GM12878 (cell line): ENCODE data around the gene ARSD. TPM values are rescaled to one million over a fixed set of nuclear protein-coding genes. Genes with fewer than 3 reads are reported as not detected.

Experiments used
- ATAC-seq: fragments of 200-7000 bp; cut with Tn5 transposase; 3 replicates; pipeline ENCODE4 v1.9.1; 2020; ENCODE audit warnings: mild to moderate bottlenecking, moderate library complexity
- BruUV-seq: library from RNA; stranded (reverse); fragments of 400-500 nt; replicated peaks from 2 replicates; lab custom pipeline; 2021; lab: Mats Ljungman, UMichigan
- CTCF ChIA-PET: fragments of 300-600 bp; sonication (Branson Sonifier 250); formaldehyde crosslinking; extraction: SDS; loops from one replicate; lab custom pipeline; 2021; ENCODE audit warnings: inconsistent platforms; lab: Yijun Ruan, JAX
- POLR2A ChIA-PET: fragments of 350-600 bp; formaldehyde crosslinking; extraction: SDS; loops from one replicate; lab custom pipeline; 2021; ENCODE audit warnings: inconsistent platforms; lab: Charles Lee
- RAD21 ChIA-PET: fragments of 300-600 bp; sonication (Branson Sonifier 250); formaldehyde crosslinking; loops from one replicate; lab custom pipeline; 2023; ENCODE audit warnings: antibody characterized with exemption; ENCODE audit not compliant: unreplicated experiment; lab: Charles Lee
- SMC1A ChIA-PET: fragments of 300-600 bp; sonication (Branson Sonifier 250); formaldehyde crosslinking; loops from one replicate; lab custom pipeline; 2023; ENCODE audit not compliant: unreplicated experiment, uncharacterized antibody; lab: Charles Lee
- DNase-seq: peaks from one replicate; pipeline ENCODE4 v3.0.0-alpha.2; 2011; ENCODE audit warnings: low read depth, low spot score
- FAIRE-seq: peaks from 3 replicates; lab custom pipeline; 2011; peaks lifted over from hg19 to GRCh38; lab: Jason Lieb, UNC
- H2AFZ ChIP-seq: 2 replicates; pipeline ENCODE4 v1.6.0; 2011; ENCODE audit warnings: low read depth, low read length, control low read depth; ENCODE audit not compliant: control insufficient read depth
- H3K27ac ChIP-seq: 2 replicates; pipeline ENCODE4 v1.5.1; 2011; ENCODE audit warnings: control low read depth; ENCODE audit not compliant: control insufficient read depth, insufficient read depth
- H3K27me3 ChIP-seq, 2 experiments: replicated peaks in 1 of 2; 2 replicates each; pipeline versions ENCODE4 v1.6.0 to v1.6.1; 2011; ENCODE audit warnings: low read length in 1 of 2; ENCODE audit not compliant: control insufficient read depth in 2 of 2, insufficient read depth in 2 of 2
- H3K36me3 ChIP-seq, 2 experiments: 2 replicates each; pipeline ENCODE4 v1.5.1; 2011; ENCODE audit warnings: low read length in 1 of 2; ENCODE audit not compliant: control insufficient read depth in 2 of 2, insufficient read depth in 2 of 2
- H3K4me1 ChIP-seq: 2 replicates; pipeline ENCODE4 v1.6.1; 2011; ENCODE audit warnings: mild to moderate bottlenecking, low read length, moderate library complexity, mixed read lengths; ENCODE audit not compliant: control insufficient read depth, insufficient read depth
- H3K4me2 ChIP-seq: 2 replicates; pipeline ENCODE4 v1.6.0; 2011; ENCODE audit warnings: control low read depth; ENCODE audit not compliant: control insufficient read depth, insufficient read depth
- H3K4me3 ChIP-seq: fragments of 200-600 bp; sonication (generic); 2 replicates; pipeline ENCODE4 v1.5.1; 2016
- H3K79me2 ChIP-seq: 2 replicates; pipeline ENCODE4 v1.6.0; 2011; ENCODE audit warnings: low read length; ENCODE audit not compliant: control insufficient read depth, insufficient read depth
- H3K9ac ChIP-seq: 2 replicates; pipeline ENCODE4 v1.8.0; 2011; ENCODE audit warnings: low read length, control low read depth, mixed read lengths; ENCODE audit not compliant: control insufficient read depth, insufficient read depth
- H3K9me3 ChIP-seq: replicated peaks from 3 replicates; pipeline ENCODE4 v1.5.1; 2011; ENCODE audit warnings: mild to moderate bottlenecking, low read length; ENCODE audit not compliant: control insufficient read depth, insufficient read depth
- H4K20me1 ChIP-seq: 2 replicates; pipeline ENCODE4 v1.6.0; 2011; ENCODE audit not compliant: control insufficient read depth, insufficient read depth
- BMI1 ChIP-seq: fragments of 450-650 bp; IDR thresholded peaks from 2 replicates; pipeline ENCODE4 v1.6.1; 2016; ENCODE audit warnings: mild to moderate bottlenecking, moderate library complexity, borderline replicate concordance
- SREBF1 ChIP-seq: IDR thresholded peaks from 2 replicates; pipeline ENCODE4 v1.6.1; 2012; ENCODE audit warnings: mild to moderate bottlenecking, low read length
- TBL1XR1 ChIP-seq: IDR thresholded peaks from 2 replicates; pipeline ENCODE4 v1.6.1; 2012; ENCODE audit warnings: low read depth, low read length, improper control_type of control experiment
- ZNF592 ChIP-seq: fragments of 450-650 bp; IDR thresholded peaks from 2 replicates; pipeline ENCODE4 v1.6.1; 2017; ENCODE audit warnings: mild to moderate bottlenecking, moderate library complexity
- ZNF622 ChIP-seq: fragments of 450-650 bp; IDR thresholded peaks from 2 replicates; pipeline ENCODE4 v1.6.1; 2017; ENCODE audit warnings: mild to moderate bottlenecking, inconsistent platforms
- WGBS: methylation state at CpG from one replicate; pipeline ENCODE4 v1.1.6; 2016; ENCODE audit warnings: low lambda C conversion rate; ENCODE audit not compliant: insufficient replicate concordance, insufficient coverage; ENCODE audit errors: missing lambda C conversion rate; 5-methylcytosine and 5-hydroxymethylcytosine counted together
- in situ Hi-C: fragments of 300-500 bp; cut with MboI; formaldehyde crosslinking; loops from 9 replicates; pipeline ENCODE4 v1.14.3; 2018; ENCODE audit warnings: mixed read lengths
- intact Hi-C: fragments of 100-400 bp; cut with micrococcal nuclease; formaldehyde crosslinking; loops from one replicate; pipeline ENCODE4 v1.14.2; 2022; ENCODE audit not compliant: unreplicated experiment
- polyA plus RNA-seq, 11 experiments: library from polyadenylated mRNA; depleted of rRNA in 4 of 11; unstranded in 6 of 11; stranded (reverse) in 5 of 11; fragments of >200 nt; fragmentation: Nextera tagmentation in 4 of 11; fragmentation: Illumina TruSeq in 1 of 11; extraction: Ambion mirVana in 4 of 11; extraction: Trizol in 1 of 11; gene quantifications; 1 replicate in 1 of 11; 2 replicates in 10 of 11; pipeline versions ENCODE4 v1.2.1 to v1.2.3, GENCODE V29; 2011 to 2016; ENCODE audit warnings: inconsistent platforms in 2 of 11, missing spikeins in 2 of 11, low read depth in 1 of 11
- total RNA-seq, 4 experiments: library from RNA; depleted of rRNA in 3 of 4; stranded (reverse); fragments of >200 nt in 3 of 4; fragmentation: Illumina TruSeq in 1 of 4; extraction: Trizol in 1 of 4; gene quantifications; 2 replicates each; pipeline versions ENCODE4 v1.2.1 to v1.2.3, GENCODE V29; 2013 to 2021

The ARSD gene
- total and polyA plus RNA-seq, 10 of the 15 experiments (the other 5 are each of a cell fraction or from before 2014, with no cell fraction given), result 0.05 to 1.5 (median 0.43) TPM

- intact Hi-C loops (no loop called here), in situ Hi-C loops (no loop called here)
- Histone ChIP-seq H2AFZ (no peak overlapping the region), H3K9me3 (no peaks in the 10 kb centered on the region; the same call in 2 of the 3 replicates), H3K79me2 (no peaks in the 10 kb centered on the region), H3K4me2 (no peak overlapping the region), H3K9ac (no peak overlapping the region), H3K36me3 (no peaks in the 10 kb centered on the region), H3K27me3 (no peaks in the 10 kb centered on the region), H4K20me1 (no peaks in the 10 kb centered on the region), H3K4me1 (no peaks in the 10 kb centered on the region), H3K27ac (no peak overlapping the region), H3K4me3 (no peak overlapping the region)
- TF ChIP-seq TBL1XR1 (no peak), BMI1 (no peak), SREBF1 (no peak), ZNF592 (no peak), ZNF622 (no peak)
- ChIA-PET RAD21 (no interaction called here), SMC1A (no interaction called here), POLR2A (no interaction called here), CTCF (no interaction called here)
- WGBS, result 15% methylated on average over 5 of the region's 5 CpGs
- ATAC-seq (no peak), DNase-seq (no peak), FAIRE-seq (no peak)
- BruUV-seq, result no TSS peak
These were observed 54.7 kb downstream of the ARSD start for GRCh38 chrX:2874222-2875135.
